ENCODE measurements around the gene TTC16.

The TTC16 gene
- total RNA-seq, result 0.26 to 2.7 reads per million in 2 experiments

- peak; percentile 96 for DNase-seq (ENCODE audit: low read depth)
These were observed at the start of gene TTC16, which contains the start of gene PTRH1 for GRCh38 chr9:127715470-127716337. TSS of gene TTC16 (plus strand) at chr9:127716079. CDS start at chr9:127716146, 67 bp downstream. TSS of gene PTRH1 (minus strand) at chr9:127715663. CDS start at chr9:127715639, 24 bp downstream.

- DNase-seq (ENCODE audit: low read depth), result no peak
These were observed 48.6 kb upstream of the TTC16 start for GRCh38 chr9:127667127-127667844.

GRCh38 chr9:127667906-127668305 lies 48.0 kb upstream of the TTC16 start:
- no peak for DNase-seq (ENCODE audit: low read depth)

- no peak for DNase-seq (ENCODE audit: low read depth)
These were observed 42.6 kb upstream of the TTC16 start for GRCh38 chr9:127673234-127673633.

- no peak for DNase-seq (ENCODE audit: low read depth)
These were observed 39.2 kb upstream of the TTC16 start for GRCh38 chr9:127676638-127677037.

- DNase-seq (ENCODE audit: low read depth), result no peak
These were observed 36.4 kb upstream of the TTC16 start for GRCh38 chr9:127679506-127679905.

- no peak for DNase-seq (ENCODE audit: low read depth)
These were observed 35.7 kb upstream of the TTC16 start for GRCh38 chr9:127680226-127680625.

- no peak for DNase-seq (ENCODE audit: low read depth)
These were observed 35.0 kb upstream of the TTC16 start for GRCh38 chr9:127680846-127681245.

- DNase-seq (ENCODE audit: low read depth), result no peak
These were observed 33.3 kb upstream of the TTC16 start for GRCh38 chr9:127682351-127683136.

GRCh38 chr9:127683723-127684122 lies 32.2 kb upstream of the TTC16 start:
- DNase-seq (ENCODE audit: low read depth), result no peak

- DNase-seq (ENCODE audit: low read depth), result no peak
These were observed 31.3 kb upstream of the TTC16 start for GRCh38 chr9:127684576-127684975.

- DNase-seq (ENCODE audit: low read depth), result no peak
These were observed 29.2 kb upstream of the TTC16 start for GRCh38 chr9:127686461-127687393.

- no peak for DNase-seq (ENCODE audit: low read depth)
These were observed 26.4 kb upstream of the TTC16 start for GRCh38 chr9:127689329-127690000.

GRCh38 chr9:127690735-127691134 lies 25.1 kb upstream of the TTC16 start:
- no peak for DNase-seq (ENCODE audit: low read depth)

GRCh38 chr9:127692071-127692470 lies 23.8 kb upstream of the TTC16 start:
- DNase-seq (ENCODE audit: low read depth), result no peak

GRCh38 chr9:127693143-127693542 lies 22.7 kb upstream of the TTC16 start:
- no peak for DNase-seq (ENCODE audit: low read depth)

- no peak for DNase-seq (ENCODE audit: low read depth)
These were observed 22.2 kb upstream of the TTC16 start for GRCh38 chr9:127693697-127694096.

- no peak for DNase-seq (ENCODE audit: low read depth)
These were observed 20.8 kb upstream of the TTC16 start for GRCh38 chr9:127694890-127695720.

GRCh38 chr9:127697575-127697974 lies 18.3 kb upstream of the TTC16 start:
- no peak for DNase-seq (ENCODE audit: low read depth)

- DNase-seq (ENCODE audit: low read depth), result no peak
These were observed 17.5 kb upstream of the TTC16 start for GRCh38 chr9:127698386-127698785.

All from T follicular helper cell (primary cell).